ENCODE results near the gene NCAM2.
"Not testable (repeated sequence)": the region's sequence is repeated elsewhere in the genome, so short reads cannot be mapped to it uniquely, and the experiment has no call there.

NCAM2 gene

DNA sequence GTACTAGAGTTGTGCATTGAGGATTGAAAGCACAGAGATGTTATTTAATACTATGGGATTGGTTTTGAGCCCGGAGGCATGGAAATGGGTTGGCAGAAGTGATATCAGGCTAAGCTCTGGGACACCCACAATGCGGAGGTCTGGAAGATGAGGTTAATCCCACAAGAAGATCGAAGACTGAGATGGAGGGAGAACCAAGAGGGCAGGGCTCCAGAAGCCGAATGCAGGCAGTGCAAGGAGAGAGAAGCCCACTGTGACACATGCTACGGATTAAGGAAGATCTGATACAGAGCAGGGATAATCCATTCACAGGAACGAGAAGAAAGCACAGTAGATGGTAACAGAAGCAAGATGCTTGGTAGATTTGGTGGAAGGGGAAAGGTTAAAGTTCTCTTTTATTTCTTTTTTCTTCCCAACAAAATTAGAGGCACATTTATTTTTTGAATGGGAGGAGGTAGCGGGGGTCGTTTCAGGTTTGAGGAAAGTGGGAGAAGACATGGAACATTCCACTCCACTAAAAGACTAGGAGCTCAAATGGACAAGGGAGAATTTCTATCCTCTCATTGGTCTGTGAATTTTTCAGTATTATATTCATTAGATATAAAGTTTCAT, 113.2 kb downstream of the NCAM2 start:
- DNase-seq, result no peak

DNA sequence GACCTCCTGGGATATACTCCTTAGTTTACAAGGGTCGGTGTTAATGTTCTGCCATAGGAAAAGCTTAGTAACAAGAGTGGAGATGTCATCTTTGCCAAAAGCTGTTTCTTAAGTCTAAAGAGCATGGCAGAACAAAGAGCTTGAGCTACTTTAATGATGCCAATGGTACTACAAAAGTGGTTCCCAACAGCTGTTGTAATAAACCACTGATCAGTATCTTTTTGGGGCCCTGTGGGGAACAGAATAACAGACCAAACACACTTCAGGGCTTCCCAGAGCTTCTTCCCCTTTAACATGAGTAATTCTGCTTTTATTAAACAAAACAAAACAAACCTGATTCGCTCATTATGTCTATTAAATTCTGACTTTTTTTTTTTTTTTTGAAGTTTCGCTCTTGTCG, 116.3 kb downstream of the NCAM2 start:
- DNase-seq, result no peak

DNA sequence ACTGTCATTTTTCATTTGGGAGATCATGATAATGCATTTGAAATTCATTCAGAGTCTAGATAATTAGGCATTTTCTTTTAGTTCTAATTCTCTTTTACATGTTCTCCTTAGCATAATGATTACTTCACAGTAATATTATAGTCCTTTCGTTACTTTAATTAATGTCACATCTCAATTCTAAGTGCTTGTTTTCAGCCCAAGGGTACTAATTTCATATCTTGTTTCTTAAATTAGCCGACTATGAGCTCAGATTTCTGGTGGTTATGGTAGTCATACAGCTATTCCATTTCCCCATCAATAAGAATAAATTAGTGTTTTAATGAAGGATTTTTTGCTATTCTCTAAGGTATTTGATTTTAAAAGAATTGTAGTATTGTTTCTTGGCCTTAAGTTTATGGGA, 120.9 kb downstream of the NCAM2 start:
- no peak for DNase-seq

DNA sequence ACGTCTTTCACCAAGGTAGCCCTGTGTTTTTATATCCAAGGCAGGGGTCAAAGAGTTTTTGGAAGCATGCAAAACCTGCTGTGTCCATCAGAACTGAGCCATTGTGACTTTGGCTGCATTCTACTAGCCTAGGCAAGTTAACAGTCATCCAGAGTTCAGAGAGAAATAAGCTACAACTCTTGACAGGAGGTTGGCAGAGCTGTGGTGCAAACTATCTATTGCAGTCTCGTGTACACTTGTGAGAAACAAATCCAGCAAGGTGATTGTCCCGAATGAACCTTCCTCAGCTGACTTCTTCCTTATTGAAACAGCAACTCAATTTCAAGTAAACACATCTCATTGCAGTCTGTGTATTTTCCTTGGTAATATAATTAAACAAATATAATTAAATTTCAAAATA, 124.5 kb downstream of the NCAM2 start:
- no peak for DNase-seq

DNA sequence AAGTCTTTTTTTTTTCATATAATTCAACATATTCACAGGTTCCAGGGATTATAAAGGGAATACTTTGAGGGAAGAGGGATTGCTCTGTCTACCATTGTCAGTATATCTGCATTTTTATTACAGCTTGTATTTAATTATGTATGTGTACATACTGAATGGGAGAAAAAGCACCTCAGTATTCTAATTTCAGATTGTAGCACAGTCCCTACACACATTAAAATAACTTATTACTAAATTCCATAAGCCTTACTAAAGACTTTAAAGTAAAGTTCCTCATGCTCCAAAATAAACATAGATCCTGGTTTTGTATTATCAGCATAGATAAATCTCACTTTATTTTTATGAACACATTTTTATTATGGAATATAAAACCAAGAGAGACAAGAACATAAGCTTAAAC, 134.2 kb downstream of the NCAM2 start:
- no peak for DNase-seq

DNA sequence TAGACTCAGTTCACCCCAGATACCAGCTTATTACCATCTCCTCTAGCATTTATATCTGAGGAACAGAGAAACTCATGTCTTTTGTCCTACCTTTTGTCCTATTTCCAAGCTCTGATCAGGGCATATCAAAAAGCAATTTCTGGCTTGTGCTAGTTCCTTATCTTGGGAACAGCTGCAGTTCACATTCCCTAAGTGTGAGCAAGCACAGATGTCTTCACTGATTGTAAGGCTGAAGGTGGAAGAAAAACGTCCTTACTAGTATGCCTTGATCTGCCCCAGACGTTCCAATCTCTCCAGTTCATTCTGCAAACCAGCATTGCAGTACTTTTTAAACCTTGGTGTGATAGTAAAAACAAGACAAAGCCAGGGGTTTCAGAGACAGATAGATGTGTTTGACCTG, 139.8 kb downstream of the NCAM2 start:
- DNase-seq, result no peak

DNA sequence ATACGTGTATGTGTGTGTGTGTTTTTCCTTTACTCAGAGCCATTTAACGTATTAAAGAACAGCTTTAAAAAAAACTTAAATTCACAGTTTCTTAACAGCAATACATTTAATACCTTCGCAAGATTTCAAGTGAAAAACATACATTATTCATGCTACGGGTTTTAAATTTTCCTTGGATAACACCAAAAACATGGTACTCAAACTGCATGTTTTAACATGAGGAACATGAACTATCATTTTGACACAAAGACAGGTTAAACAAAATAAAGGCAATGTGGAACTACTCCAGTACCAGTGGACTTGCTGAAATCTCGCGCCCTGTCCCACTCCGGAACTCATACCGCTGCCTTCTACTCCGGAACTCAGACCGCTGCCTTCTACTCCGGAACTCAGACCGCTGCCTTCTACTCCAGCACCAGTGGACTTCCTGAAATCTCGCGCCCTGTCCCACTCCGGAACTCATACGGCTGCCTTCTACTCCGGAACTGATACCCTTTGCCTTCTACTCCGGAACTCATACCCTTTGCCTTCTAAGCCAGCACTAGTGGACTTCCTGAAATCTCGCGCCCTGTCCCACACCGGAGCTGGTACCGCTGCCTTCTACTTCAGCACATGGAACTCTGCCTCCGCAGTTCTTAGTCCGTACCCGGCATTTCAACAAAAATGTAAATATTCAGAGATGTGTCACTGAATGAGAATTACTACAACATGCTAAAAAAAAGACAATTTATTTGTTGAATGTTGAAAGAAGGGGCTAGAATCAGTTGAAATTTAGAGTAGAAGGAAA, 148.6 kb downstream of the NCAM2 start:
- DNase-seq, result no peak

DNA sequence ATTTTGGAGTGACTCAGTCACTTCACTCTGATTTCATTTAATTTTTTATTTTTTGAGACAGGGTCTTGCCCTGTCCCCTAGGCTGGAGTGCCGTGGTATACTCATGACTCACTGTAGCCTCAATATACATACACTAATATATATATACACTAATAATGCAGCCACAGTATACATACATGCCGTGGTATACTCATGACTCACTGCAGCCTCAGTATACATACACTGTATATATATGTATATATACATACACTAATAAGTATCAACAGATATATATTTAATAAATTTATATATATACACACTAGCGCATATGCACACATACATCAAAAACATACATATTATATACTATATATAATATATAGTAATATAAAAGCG, 149.2 kb downstream of the NCAM2 start:
- DNase-seq, result no peak

DNA sequence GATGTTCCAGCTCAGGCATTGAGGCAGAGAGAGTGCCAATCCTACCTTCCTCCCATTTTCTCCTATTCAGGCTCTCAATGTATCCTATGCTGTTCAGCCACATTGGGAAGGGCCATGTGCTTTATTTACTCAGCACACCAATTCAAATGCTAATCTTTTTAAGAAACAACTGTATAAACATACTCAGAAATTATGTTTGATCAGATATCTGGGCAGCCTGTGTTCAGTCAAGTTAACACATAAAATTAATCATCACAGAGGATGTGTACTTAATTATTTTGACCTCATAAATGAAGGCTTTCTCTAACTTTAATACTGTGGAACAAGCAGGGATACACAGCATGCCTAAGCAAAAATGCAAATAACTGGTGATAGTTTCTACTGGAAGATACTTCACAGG, 149.8 kb downstream of the NCAM2 start:
- DNase-seq, result no peak

DNA sequence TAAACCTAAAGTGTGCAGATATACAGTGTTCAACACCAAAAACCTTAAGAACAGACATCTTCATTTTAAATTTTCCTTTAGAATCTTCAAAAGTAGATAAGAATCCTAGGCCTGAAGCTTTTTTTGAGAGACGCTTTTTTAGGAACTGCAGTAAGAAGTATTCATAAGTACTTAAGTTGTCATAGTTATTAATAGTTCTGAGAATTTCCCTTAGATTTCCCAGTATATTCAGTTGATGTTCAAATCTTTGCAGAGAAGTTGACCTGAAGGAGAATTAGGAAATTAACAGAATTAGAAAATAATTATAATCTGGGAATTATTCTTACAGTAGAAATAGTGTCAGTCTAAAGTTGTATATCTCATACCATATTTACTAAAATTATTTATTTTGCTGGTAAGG, 150.3 kb downstream of the NCAM2 start:
- no peak for DNase-seq

DNA sequence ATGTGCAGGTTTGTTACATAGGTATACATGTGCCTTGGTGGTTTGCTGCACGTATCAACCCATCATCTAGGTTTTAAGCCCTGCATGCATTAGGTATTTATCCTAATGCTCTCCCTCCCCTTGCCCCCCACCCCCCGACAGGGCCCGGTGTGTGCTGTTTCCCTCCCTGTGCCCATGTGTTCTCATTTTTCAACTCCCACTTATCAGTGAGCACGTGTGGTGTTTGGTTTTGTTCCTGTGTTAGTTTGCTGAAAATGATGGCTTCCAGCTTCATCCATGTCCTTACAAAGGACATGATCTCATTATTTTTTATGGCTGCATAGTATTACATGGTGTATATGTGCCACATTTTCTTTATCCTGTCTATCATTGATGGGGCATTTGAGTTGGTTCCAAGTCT, 151.2 kb downstream of the NCAM2 start:
- not testable (repeated sequence) for DNase-seq

DNA sequence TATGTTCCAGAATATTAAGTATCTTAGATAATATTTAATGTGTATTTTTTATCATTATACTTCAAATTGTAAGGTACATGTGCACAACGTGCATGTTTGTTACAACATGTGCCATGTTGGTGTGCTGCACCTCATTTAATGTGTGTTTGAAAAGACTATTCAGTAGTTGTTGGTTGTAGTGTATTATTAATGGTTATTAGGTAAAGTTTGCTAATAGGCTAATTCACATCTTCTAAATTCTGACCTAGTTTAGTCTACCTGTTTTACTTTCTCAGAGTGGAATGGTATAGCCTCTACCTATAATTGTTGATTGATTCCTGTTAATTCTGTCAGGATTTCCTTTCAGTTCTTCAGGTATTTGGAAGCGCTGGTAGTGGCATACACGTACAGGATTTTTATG, 153.0 kb downstream of the NCAM2 start:
- DNase-seq, result no peak

DNA sequence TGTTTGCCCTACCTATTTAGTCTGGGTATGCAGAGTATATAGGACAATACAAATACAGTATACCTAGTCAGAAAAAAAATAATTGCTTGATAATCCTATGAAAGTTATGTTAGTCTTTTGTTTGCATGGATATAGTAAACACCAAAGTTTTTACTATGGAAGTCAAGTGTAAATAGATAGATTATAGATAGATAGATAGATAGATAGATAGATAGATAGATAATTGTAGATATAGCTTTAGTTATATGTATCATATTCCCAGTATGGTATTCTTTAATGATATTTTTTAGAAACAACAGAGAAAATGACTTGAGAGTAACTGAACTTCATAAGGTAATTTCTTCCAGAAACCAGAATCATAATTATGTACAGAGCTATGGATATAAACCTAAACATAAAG, 158.2 kb downstream of the NCAM2 start:
- no peak for DNase-seq

DNA sequence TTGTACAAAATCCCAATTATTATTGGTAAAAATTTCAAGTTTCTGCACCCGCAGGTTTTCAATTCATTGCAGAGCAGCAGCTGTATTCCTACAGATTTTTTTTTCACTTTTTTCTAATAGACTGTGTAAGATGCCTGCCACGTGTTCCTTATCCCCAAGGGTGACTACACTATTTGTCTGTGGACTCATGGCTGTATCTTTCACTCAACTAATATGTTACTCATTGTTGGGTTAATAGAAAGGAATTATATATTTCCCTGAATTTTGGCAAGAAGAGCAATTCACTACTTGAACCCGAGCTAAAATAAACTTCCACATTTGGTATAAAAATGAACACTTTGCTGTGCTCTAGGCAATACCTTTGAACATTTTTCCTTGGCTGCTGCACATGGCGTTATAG, 158.7 kb downstream of the NCAM2 start:
- no peak for DNase-seq

DNA sequence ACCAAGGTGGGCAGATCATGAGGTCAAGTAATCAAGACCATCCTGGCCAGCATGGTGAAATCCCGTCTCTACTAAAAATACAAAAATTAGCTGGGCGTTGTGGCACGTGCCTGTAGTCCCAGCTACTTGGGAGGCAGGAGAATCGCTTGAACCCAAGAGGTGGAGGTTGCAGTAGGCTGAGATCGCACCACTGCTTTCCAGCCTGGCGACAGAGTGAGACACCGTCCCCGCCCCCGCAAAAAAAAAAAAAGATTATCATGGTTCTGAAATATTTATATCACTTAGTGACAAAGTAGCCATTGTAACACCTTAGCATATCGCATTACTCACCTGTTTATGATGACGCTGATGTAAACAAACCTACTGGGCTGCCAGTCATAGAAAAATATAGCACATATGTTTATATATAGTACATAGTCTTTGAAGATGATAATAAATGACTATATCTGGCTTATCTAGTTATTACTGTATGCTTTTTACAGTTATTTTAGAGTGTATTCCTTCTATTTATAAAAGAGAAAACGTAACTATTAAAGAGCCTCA, 160.2 kb downstream of the NCAM2 start:
- DNase-seq, result no peak

DNA sequence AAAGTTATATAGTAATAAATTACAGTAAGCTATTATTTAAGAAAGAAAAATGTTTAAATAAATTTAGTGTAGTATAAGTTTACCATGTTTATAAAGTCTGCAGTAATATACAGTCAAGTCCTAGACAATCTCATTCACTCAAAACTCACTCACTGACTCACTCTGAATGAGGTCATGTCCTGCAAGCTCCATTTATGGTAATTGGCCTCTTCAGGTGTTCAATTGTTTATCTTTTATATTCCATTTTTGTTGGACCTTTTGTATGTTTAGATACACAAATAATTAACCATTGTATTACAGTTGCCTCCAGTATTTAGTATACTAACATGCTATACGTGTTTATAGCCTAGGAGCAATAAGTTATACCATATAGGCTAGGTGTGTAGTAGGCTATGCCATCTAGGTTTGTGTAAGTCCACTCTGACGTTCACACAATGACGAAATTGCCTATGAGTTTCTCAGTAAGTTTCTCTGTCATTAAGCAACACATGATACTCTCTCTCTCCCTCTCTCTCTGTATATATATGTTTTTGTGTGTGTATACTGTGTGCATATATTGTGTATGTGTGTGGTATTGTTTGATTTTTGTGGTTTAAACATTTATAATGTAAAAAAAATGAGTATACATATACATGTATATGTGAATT, 161.2 kb downstream of the NCAM2 start:
- no peak for DNase-seq

DNA sequence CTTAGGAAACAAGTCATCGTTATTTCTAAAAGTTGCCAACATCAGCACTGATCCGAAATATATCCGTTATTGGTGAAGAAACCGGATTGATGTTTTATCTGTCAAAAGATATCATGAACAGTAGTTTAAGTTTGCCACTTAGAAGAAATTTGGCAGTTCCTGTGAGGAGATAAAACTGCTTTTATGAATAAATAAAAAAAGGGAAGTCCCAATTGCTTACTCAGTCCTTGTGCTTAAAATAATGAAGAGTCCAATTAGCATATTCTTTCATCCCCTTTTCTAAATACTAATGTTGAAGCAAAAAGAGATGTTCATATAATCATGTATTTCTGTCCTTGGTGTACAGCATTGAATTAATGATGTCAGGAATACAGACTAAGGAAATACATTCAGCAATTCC, 164.6 kb downstream of the NCAM2 start:
- DNase-seq, result no peak

DNA sequence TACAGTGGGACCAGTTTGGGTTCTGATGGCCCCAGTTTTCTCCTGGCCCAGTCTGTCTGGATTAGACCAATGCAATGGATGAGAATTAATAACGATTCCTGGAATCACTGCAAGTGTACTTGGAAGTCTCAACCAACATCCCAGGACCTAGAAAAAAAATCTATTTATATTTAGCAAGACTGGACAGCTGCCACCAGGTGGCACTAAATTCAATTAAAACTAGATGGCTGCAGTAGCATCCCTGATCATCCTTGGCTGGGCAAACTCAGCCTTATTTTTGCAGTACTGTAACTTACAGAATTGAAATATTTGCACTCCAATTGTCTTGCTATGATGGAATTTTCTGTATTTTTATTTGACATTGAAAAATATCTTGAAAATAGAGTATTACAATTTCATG, 165.7 kb downstream of the NCAM2 start:
- DNase-seq, result peak; percentile 13 to 19

DNA sequence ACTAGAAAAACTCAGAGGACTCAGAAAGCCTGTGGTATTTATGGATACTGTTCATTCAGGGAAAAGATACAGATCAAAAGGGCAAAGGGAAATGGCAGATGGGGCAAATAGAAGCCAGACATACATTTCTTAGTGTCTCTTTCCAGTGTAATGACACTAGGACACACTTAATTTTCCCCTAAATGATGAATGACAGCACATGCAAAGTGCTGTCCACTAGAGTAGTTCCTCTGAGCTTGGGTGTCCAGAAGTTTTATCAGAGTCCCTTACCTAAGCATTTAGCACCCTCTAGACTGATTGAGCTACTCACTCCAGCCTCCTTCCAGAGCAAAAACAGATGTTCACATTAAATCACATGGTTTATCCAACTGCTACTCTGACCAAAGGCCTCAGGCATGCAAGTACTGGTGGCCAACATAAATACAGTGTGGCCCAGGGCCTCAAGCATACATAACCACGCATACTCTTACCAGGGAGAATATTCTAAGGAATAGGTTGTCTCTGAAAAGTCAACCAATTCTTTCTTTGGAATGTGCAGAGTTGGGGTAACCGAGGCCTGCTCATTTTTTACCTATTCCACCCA, 166.9 kb downstream of the NCAM2 start:
- DNase-seq, result no peak

DNA sequence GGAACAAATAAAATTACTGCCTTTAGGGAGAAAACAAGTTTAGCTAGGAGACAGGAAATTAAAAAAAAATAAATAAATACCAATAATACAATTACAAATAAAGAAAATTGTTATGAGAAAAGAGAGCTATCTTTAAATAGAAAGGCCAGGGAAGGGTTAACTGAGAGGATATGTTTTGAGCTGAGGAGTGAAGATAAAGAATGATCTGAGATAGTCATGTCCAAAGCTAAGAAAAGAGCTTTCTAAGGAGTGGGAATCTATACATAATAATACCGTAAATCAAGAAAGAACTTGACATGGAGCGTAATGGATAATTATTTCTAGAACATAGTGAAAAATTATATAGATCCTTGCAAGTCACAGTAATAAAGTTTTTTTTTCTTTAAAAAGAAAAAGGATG, 176.5 kb downstream of the NCAM2 start:
- no peak for DNase-seq

DNA sequence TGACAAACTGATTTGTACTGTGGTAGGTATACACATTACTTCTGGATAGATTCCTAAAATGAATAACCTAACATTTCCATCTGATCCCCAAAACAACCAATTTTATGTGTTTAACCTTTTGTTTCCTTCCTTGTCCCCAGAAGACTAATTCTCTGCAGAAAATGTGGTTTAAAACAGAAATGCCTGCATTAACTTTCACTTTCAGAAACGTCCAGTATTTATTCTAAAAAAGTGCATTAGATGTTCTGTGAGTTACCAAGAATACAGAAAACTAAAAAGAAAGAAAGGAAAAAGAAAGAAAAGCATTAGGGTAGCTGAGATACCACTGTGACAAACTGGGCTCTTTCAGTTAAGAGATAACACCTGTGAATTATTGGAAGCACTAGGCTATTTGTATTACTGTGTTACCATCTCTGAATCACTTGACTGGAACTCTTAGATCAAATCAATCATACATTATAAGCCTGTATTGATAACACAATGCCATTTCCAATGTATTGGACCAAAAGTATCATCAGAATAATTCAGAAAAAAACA, 177.7 kb downstream of the NCAM2 start:
- DNase-seq, result no peak

DNA sequence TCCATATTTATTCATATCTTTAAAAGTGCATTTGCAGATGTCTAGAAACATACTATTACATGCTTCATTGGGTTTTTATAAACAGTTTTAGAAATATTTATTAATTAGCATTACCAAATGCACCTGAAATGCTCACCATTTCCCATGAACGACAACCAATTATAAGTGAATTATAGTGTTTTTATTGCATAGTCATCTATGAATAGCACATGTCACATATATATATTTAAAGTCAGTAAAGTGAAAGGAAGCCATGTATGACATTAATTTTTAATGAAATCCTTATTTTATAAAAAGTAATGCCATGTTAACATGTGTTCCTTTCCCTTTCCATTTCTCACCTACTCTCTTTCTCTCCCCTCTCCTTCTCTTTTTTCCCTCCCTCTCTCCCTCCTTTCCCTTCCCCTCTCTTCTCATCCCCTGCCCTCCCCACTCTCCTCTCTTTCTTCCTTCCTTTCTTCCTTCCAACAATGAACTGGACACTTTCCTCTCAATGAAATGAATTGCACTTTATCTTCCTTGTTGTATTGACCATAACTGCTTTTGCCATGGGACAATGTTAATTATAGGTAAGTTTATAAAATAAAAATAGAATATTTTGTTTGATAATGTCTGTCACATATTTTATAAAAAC, 179.3 kb downstream of the NCAM2 start:
- no peak for DNase-seq
